GM18873 (cell line): ENCODE measurements around the gene LRRC28.
"Not testable (repeated sequence)": the region's sequence is repeated elsewhere in the genome, so short reads cannot be mapped to it uniquely, and the experiment has no call there.

Source experiments
- ATAC-seq: cut with Tn5 transposase; IDR thresholded peaks from one replicate; pipeline ENCODE4 v1.9.1; 2021; ENCODE audit warnings: mild to moderate bottlenecking, moderate library complexity, moderate number of reproducible peaks; ENCODE audit not compliant: unreplicated experiment, low FRiP score

LRRC28 gene

GRCh38 chr15:99250857-99251841, at the start of gene LRRC28:
LRRC28 (plus strand) TSS chr15:99251481; CDS start chr15:99255958, 4,477 bp downstream.
- ATAC-seq, result peak; percentile 97

- ATAC-seq, result no peak
Measured at GRCh38 chr15:99202176-99202552, 49.1 kb upstream of the LRRC28 start.

GRCh38 chr15:99207672-99208071, 43.6 kb upstream of the LRRC28 start:
- ATAC-seq, result no peak

- no peak for ATAC-seq
Measured at GRCh38 chr15:99209326-99209725, 42.0 kb upstream of the LRRC28 start.

GRCh38 chr15:99210334-99210733, 40.9 kb upstream of the LRRC28 start:
- ATAC-seq, result no peak

- no peak for ATAC-seq
Measured at GRCh38 chr15:99211926-99212325, 39.4 kb upstream of the LRRC28 start.

- no peak for ATAC-seq
Measured at GRCh38 chr15:99212406-99212805, 38.9 kb upstream of the LRRC28 start.

GRCh38 chr15:99213187-99213811, 38.0 kb upstream of the LRRC28 start:
- ATAC-seq, result no peak

GRCh38 chr15:99224372-99225214, 26.7 kb upstream of the LRRC28 start:
- no peak for ATAC-seq

GRCh38 chr15:99226802-99227201, 24.5 kb upstream of the LRRC28 start:
- no peak for ATAC-seq

GRCh38 chr15:99228120-99228770, 23.0 kb upstream of the LRRC28 start:
- no peak for ATAC-seq

GRCh38 chr15:99230867-99231266, 20.4 kb upstream of the LRRC28 start:
- no peak for ATAC-seq

- ATAC-seq, result no peak
Measured at GRCh38 chr15:99232740-99233139, 18.5 kb upstream of the LRRC28 start.

- ATAC-seq, result not testable (repeated sequence)
Measured at GRCh38 chr15:99234160-99234559, 17.1 kb upstream of the LRRC28 start.

- ATAC-seq, result no peak
Measured at GRCh38 chr15:99238849-99239248, 12.4 kb upstream of the LRRC28 start.

- ATAC-seq, result peak; percentile 89
Measured at GRCh38 chr15:99239545-99240198, 11.6 kb upstream of the LRRC28 start.

GRCh38 chr15:99241752-99242151, 9.5 kb upstream of the LRRC28 start:
- ATAC-seq, result no peak

- ATAC-seq, result no peak
Measured at GRCh38 chr15:99244306-99244705, 7.0 kb upstream of the LRRC28 start.

- no peak for ATAC-seq
Measured at GRCh38 chr15:99247062-99247461, 4.2 kb upstream of the LRRC28 start.
